NB4 (cell line): Measurements from ENCODE around the gene CSF1R.

Experiments
- POLR2A ChIP-seq: IDR thresholded peaks from 2 replicates; pipeline ENCODE4 v1.6.1; 2011; ENCODE audit warnings: mild to moderate bottlenecking; ENCODE audit not compliant: insufficient read length; ENCODE audit errors: extremely low read depth
- TF ChIP-seq, protein P1 (sequence below): IDR thresholded peaks from one replicate; pipeline ENCODE4 v1.5.1; 2012; ENCODE audit warnings: low read depth, low read length
- TF ChIP-seq, protein P2 (sequence below): IDR thresholded peaks from 2 replicates; pipeline ENCODE4 v1.6.1; 2011; ENCODE audit warnings: low read depth, low read length

DNA sequence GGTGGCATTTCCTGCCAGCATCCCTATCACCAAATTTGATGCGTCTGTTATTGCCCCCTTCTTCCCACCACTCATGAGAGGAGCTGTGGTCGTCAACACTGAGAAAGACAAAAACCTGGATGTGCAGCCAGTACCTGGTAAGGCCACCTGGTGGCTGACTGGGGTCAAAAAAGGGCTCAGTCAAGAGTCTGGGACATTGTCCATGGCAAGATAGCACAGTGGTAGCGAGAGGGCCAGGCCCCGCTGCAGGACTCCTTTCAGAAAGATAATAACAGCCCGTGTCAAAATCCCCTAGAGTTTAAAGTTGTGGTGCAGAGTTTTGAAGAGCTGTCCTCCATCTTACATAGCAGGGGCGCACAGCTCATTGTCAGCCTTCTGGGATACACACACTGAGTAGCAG lies 40.8 kb downstream of the CSF1R start:
- TF ChIP-seq, protein P1, sequence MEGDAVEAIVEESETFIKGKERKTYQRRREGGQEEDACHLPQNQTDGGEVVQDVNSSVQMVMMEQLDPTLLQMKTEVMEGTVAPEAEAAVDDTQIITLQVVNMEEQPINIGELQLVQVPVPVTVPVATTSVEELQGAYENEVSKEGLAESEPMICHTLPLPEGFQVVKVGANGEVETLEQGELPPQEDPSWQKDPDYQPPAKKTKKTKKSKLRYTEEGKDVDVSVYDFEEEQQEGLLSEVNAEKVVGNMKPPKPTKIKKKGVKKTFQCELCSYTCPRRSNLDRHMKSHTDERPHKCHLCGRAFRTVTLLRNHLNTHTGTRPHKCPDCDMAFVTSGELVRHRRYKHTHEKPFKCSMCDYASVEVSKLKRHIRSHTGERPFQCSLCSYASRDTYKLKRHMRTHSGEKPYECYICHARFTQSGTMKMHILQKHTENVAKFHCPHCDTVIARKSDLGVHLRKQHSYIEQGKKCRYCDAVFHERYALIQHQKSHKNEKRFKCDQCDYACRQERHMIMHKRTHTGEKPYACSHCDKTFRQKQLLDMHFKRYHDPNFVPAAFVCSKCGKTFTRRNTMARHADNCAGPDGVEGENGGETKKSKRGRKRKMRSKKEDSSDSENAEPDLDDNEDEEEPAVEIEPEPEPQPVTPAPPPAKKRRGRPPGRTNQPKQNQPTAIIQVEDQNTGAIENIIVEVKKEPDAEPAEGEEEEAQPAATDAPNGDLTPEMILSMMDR = no peak
- TF ChIP-seq POLR2A = no peak
- TF ChIP-seq, protein P2, sequence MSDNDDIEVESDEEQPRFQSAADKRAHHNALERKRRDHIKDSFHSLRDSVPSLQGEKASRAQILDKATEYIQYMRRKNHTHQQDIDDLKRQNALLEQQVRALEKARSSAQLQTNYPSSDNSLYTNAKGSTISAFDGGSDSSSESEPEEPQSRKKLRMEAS = no peak
